ENCODE results near the gene CAMSAP1. TPM values are rescaled to one million over a fixed set of nuclear protein-coding genes. Genes with fewer than 3 reads are reported as not detected.

Gene CAMSAP1
- total RNA-seq, 1 experiment from 2014 or later, result 52.7 TPM

DNA sequence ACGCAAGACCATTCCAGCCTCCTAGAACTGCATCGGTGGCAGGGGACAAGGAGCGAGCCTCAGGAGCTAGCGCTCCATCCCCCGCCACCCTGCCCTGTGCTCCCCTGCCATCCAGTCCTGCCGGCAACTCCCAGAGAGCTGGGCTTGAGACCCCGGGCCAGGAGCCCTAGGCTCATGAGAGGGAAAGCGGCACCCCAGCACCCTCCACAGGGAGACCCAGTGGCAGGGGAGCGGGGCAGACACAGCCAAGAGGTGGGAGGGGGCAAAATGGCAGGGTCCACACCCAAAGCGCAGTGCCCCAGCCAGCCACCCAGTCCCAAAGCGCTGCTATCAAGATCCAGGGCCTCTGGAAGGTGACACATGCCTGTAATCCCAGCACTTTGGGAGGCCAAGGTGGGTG lies 41.1 kb upstream of the CAMSAP1 start:
- H4K91ac ChIP-seq (ENCODE audit: insufficient read length, low read depth, low read length), result no peak overlapping the region
- H3K4me2 ChIP-seq (ENCODE audit: insufficient read depth, insufficient read length, low read length), result no peak overlapping the region
- Mint-ChIP-seq H3K27ac (peak overlapping the region in 1 of 3 experiments; percentile 20; a peak in 2 of 7 replicates), H3K27me3 (ENCODE audit: low read depth) (no peaks in the 10 kb centered on the region), H3K9me3 (no peaks in the 10 kb centered on the region), H3K4me3 (no peak overlapping the region), H3K36me3 (ENCODE audit: insufficient read depth in 1 of 3, low read depth in 3 of 3) (peaks cover 34 to 78% (median 78%) of the 10 kb centered on the region in 3 experiments), H3K4me1 (no peaks in the 10 kb centered on the region)
- H3K14ac ChIP-seq (ENCODE audit: insufficient read depth, low read length), result no peak overlapping the region
- H3K27ac ChIP-seq (ENCODE audit: insufficient read length, low read depth, low read length), result no peak overlapping the region
- no peaks in the 10 kb centered on the region for H3K9me3 ChIP-seq (ENCODE audit: control insufficient read depth, low read depth, low read length)
- no peak overlapping the region for H2BK5ac ChIP-seq (ENCODE audit: insufficient read length, low read length)
- no peak overlapping the region for H4K8ac ChIP-seq (replicated peaks; ENCODE audit: insufficient read length, low read depth, low read length)
- no peaks in the 10 kb centered on the region for H4K20me1 ChIP-seq (ENCODE audit: control insufficient read depth, insufficient read depth, insufficient read length)
- no peak overlapping the region for H3K23ac ChIP-seq (ENCODE audit: insufficient read length, low read depth, low read length)
- no peak overlapping the region for H2BK120ac ChIP-seq (ENCODE audit: low read depth, low read length, poor library complexity, severe bottlenecking)
- no peaks in the 10 kb centered on the region for H3K27me3 ChIP-seq (ENCODE audit: insufficient read depth, low read length)
- H3K9ac ChIP-seq (ENCODE audit: extremely low read depth, insufficient read length, low read length), result no peak overlapping the region
- no peak overlapping the region for H2AFZ ChIP-seq (ENCODE audit: low read length)
- no peak overlapping the region for H3T11ph ChIP-seq (ENCODE audit: low read length)
- no peak overlapping the region for H4K5ac ChIP-seq (ENCODE audit: insufficient read length, low read depth, low read length)
- H3K79me1 ChIP-seq (ENCODE audit: insufficient read depth, low read depth, low read length, poor library complexity, severe bottlenecking), result no peaks in the 10 kb centered on the region
- H2BK15ac ChIP-seq (ENCODE audit: low read depth, low read length), result no peak overlapping the region
- no peak overlapping the region for H3K56ac ChIP-seq (ENCODE audit: insufficient read length, low read depth, low read length)
- H3K18ac ChIP-seq (ENCODE audit: insufficient read length, low read depth, low read length), result no peak overlapping the region
- H2AK5ac ChIP-seq (ENCODE audit: insufficient read length, low read length), result no peak overlapping the region
- no peak overlapping the region for H3K4ac ChIP-seq (ENCODE audit: low read depth, low read length)
- H2BK20ac ChIP-seq (ENCODE audit: low read depth, low read length, poor library complexity, severe bottlenecking), result no peak overlapping the region
- no peaks in the 10 kb centered on the region for H3K4me1 ChIP-seq (ENCODE audit: insufficient read depth, low read length)
- WGBS (ENCODE audit: extremely low coverage, insufficient read length, low lambda C conversion rate), result no CpG with 5 or more reads among the region's 11 CpGs
- no peak for DNase-seq
- H3K79me2 ChIP-seq (ENCODE audit: insufficient read depth, low read length), result 0 out of 2 replicates have a peak, but pooled peaks cover 1% of the 10 kb centered on the region
- TF ChIP-seq, protein P1, sequence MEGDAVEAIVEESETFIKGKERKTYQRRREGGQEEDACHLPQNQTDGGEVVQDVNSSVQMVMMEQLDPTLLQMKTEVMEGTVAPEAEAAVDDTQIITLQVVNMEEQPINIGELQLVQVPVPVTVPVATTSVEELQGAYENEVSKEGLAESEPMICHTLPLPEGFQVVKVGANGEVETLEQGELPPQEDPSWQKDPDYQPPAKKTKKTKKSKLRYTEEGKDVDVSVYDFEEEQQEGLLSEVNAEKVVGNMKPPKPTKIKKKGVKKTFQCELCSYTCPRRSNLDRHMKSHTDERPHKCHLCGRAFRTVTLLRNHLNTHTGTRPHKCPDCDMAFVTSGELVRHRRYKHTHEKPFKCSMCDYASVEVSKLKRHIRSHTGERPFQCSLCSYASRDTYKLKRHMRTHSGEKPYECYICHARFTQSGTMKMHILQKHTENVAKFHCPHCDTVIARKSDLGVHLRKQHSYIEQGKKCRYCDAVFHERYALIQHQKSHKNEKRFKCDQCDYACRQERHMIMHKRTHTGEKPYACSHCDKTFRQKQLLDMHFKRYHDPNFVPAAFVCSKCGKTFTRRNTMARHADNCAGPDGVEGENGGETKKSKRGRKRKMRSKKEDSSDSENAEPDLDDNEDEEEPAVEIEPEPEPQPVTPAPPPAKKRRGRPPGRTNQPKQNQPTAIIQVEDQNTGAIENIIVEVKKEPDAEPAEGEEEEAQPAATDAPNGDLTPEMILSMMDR (conservative IDR thresholded peaks at IDR 0.05), result no peak
- no peak overlapping the region for H2BK12ac ChIP-seq (ENCODE audit: insufficient read length, low read depth, low read length)
- no peaks in the 10 kb centered on the region for H3K23me2 ChIP-seq (ENCODE audit: insufficient read length, low read depth, low read length, poor library complexity, severe bottlenecking)

All from H9 (cell line).